SK-N-SH (cell line): ENCODE measurements around the gene RNF25. TPM values are rescaled to one million over a fixed set of nuclear protein-coding genes. Genes with fewer than 3 reads are reported as not detected.

Experiments
- CTCF ChIA-PET: fragments of 300-600, 350-600 bp; formaldehyde crosslinking; extraction: SDS; loops from one replicate; lab custom pipeline; 2021; lab: Yijun Ruan, JAX
- POLR2A ChIA-PET: fragments of 350-600 bp; sonication (Branson Sonifier 250); formaldehyde crosslinking; extraction: SDS; loops from one replicate; lab custom pipeline; 2020; ENCODE audit warnings: antibody characterized with exemption, inconsistent platforms; lab: Yijun Ruan, JAX
- DNase-seq: peaks from one replicate; pipeline ENCODE4 v3.0.0; 2012
- H2AFZ ChIP-seq: fragments of 200-600 bp; sonication (generic); 2 replicates; pipeline ENCODE4 v1.8.1; 2016; ENCODE audit warnings: antibody characterized with exemption, mild to moderate bottlenecking, low read depth
- H3F3A ChIP-seq: fragments of 200-600 bp; sonication (generic); replicated peaks from 2 replicates; pipeline ENCODE3; 2016; ENCODE audit warnings: antibody characterized with exemption, mild to moderate bottlenecking; ENCODE audit not compliant: insufficient read depth
- H3K27ac ChIP-seq, 2 experiments: fragments of 200-500 bp in 1 of 2; fragments of 200-600 bp in 1 of 2; sonication (Bioruptor generic) in 1 of 2; sonication (generic), shearing (Covaris generic) in 1 of 2; 2 replicates each; pipeline versions ENCODE4 v1.5.1 to v1.6.1; 2014 to 2016; ENCODE audit warnings: low read depth in 2 of 2, inconsistent platforms in 1 of 2, low read length in 1 of 2, mild to moderate bottlenecking in 1 of 2, mixed read lengths in 1 of 2
- H3K27me3 ChIP-seq: fragments of 200-600 bp; sonication (generic), shearing (Covaris generic); 2 replicates; pipeline ENCODE4 v1.6.1; 2016; ENCODE audit warnings: mixed run types; ENCODE audit not compliant: insufficient read depth
- H3K36me3 ChIP-seq, 2 experiments: fragments of 200-500 bp in 1 of 2; fragments of 200-600 bp in 1 of 2; sonication (Bioruptor generic) in 1 of 2; sonication (generic) in 1 of 2; replicated peaks in 1 of 2; 2 replicates each; pipeline versions ENCODE3 to v1.5.1; 2014 to 2016; ENCODE audit warnings: low read length in 1 of 2, mild to moderate bottlenecking in 1 of 2; ENCODE audit not compliant: insufficient read depth in 2 of 2, control insufficient read depth in 1 of 2
- H3K4me1 ChIP-seq, 2 experiments: fragments of 200-500 bp in 1 of 2; fragments of 200-600 bp in 1 of 2; sonication (Bioruptor generic) in 1 of 2; sonication (generic), shearing (Covaris generic) in 1 of 2; 2 replicates each; pipeline versions ENCODE4 v1.5.1 to v1.6.1; 2014 to 2016; ENCODE audit warnings: low read depth in 1 of 2, low read length in 1 of 2, mixed run types in 1 of 2; ENCODE audit not compliant: insufficient read depth in 2 of 2, control insufficient read depth in 1 of 2
- H3K4me2 ChIP-seq: fragments of 200-600 bp; sonication (generic), shearing (Covaris generic); 2 replicates; pipeline ENCODE4 v1.6.1; 2017; ENCODE audit warnings: mixed run types
- H3K4me3 ChIP-seq, 2 experiments: fragments of 200-500 bp in 1 of 2; fragments of 200-600 bp in 1 of 2; sonication (Bioruptor generic) in 1 of 2; sonication (generic), shearing (Covaris generic) in 1 of 2; 2 replicates each; pipeline versions ENCODE4 v1.5.1 to v1.8.1; 2014 to 2016; ENCODE audit warnings: low read depth in 2 of 2, inconsistent platforms in 1 of 2, low read length in 1 of 2, mild to moderate bottlenecking in 1 of 2, mixed read lengths in 1 of 2, moderate library complexity in 1 of 2
- H3K79me2 ChIP-seq: fragments of 200-600 bp; sonication (generic); 2 replicates; pipeline ENCODE4 v1.8.1; 2017; ENCODE audit warnings: mild to moderate bottlenecking; ENCODE audit not compliant: insufficient read depth
- H3K9ac ChIP-seq: fragments of 200-600 bp; sonication (generic); 2 replicates; pipeline ENCODE4 v1.6.1; 2017; ENCODE audit warnings: mixed run types
- H3K9me2 ChIP-seq: fragments of 200-600 bp; sonication (generic); 2 replicates; pipeline ENCODE4 v1.6.1; 2017; ENCODE audit warnings: mixed run types
- H3K9me3 ChIP-seq: fragments of 200-600 bp; sonication (generic); 2 replicates; pipeline ENCODE4 v1.6.1; 2017; ENCODE audit warnings: mixed run types, mild to moderate bottlenecking, moderate library complexity
- H4K20me1 ChIP-seq: fragments of 200-600 bp; sonication (generic); 2 replicates; pipeline ENCODE4 v1.6.1; 2017; ENCODE audit warnings: mild to moderate bottlenecking, mixed run types; ENCODE audit not compliant: insufficient read depth
- CHD2 ChIP-seq: fragments of 150-350 bp; IDR thresholded peaks from 2 replicates; pipeline ENCODE4 v1.6.1; 2018; ENCODE audit warnings: low read length; ENCODE audit not compliant: partially characterized antibody
- EP300 ChIP-seq, 2 experiments: IDR thresholded peaks; 2 replicates each; pipeline versions ENCODE4 v1.4.0 to v1.6.1; 2012; ENCODE audit warnings: borderline replicate concordance in 1 of 2, low read depth in 1 of 2, low read length in 1 of 2
- EZH2phosphoT487 ChIP-seq: fragments of 200-600 bp; sonication (generic); IDR thresholded peaks from 2 replicates; pipeline ENCODE4 v1.6.1; 2017; ENCODE audit warnings: low read depth, mixed run types, mild to moderate bottlenecking, antibody characterized with exemption, moderate library complexity, borderline replicate concordance
- GABPA ChIP-seq: IDR thresholded peaks from 2 replicates; pipeline ENCODE4 v1.4.0; 2012; ENCODE audit warnings: low read depth, mild to moderate bottlenecking
- IRF3 ChIP-seq: fragments of 150-350 bp; IDR thresholded peaks from 2 replicates; pipeline ENCODE4 v1.6.1; 2016; ENCODE audit warnings: mild to moderate bottlenecking, low read depth, low read length
- MXI1 ChIP-seq: IDR thresholded peaks from 2 replicates; pipeline ENCODE4 v1.6.1; 2012; ENCODE audit warnings: mild to moderate bottlenecking, low read depth, low read length, improper control_type of control experiment
- NFIC ChIP-seq: IDR thresholded peaks from 2 replicates; pipeline ENCODE4 v1.4.0; 2012; ENCODE audit warnings: borderline replicate concordance
- RAD21 ChIP-seq: IDR thresholded peaks from 2 replicates; pipeline ENCODE4 v1.6.1; 2012; ENCODE audit warnings: mild to moderate bottlenecking, low read length
- REST ChIP-seq: IDR thresholded peaks from 2 replicates; pipeline ENCODE4 v1.6.1; 2012; ENCODE audit warnings: mild to moderate bottlenecking, low read depth, low read length, moderate library complexity
- RFX5 ChIP-seq: IDR thresholded peaks from 2 replicates; pipeline ENCODE4 v1.6.1; 2012; ENCODE audit warnings: mild to moderate bottlenecking, improper control_type of control experiment, low read length
- SMC3 ChIP-seq: IDR thresholded peaks from 2 replicates; pipeline ENCODE4 v1.6.1; 2012; ENCODE audit warnings: low read depth, low read length, improper control_type of control experiment
- TAF1 ChIP-seq: IDR thresholded peaks from 2 replicates; pipeline ENCODE4 v1.6.1; 2012; ENCODE audit warnings: low read depth, mild to moderate bottlenecking, low read length, moderate library complexity, borderline replicate concordance
- TEAD4 ChIP-seq: IDR thresholded peaks from 2 replicates; pipeline ENCODE4 v1.4.0; 2012; ENCODE audit warnings: mild to moderate bottlenecking, borderline replicate concordance; ENCODE audit not compliant: insufficient read depth
- USF2 ChIP-seq: fragments of 150-350 bp; IDR thresholded peaks from 2 replicates; pipeline ENCODE4 v1.6.1; 2017; ENCODE audit warnings: antibody characterized with exemption, low read length, low read depth, borderline replicate concordance
- YY1 ChIP-seq: IDR thresholded peaks from 2 replicates; pipeline ENCODE4 v1.4.0; 2012; ENCODE audit warnings: low read depth, mild to moderate bottlenecking
- WGBS: methylation state at CpG from one replicate; pipeline ENCODE4 v1.1.6; 2017; ENCODE audit warnings: low lambda C conversion rate; 5-methylcytosine and 5-hydroxymethylcytosine counted together
- polyA plus RNA-seq, 3 experiments: library from polyadenylated mRNA; depleted of rRNA; stranded (reverse); fragments of >200 nt; gene quantifications; 2 replicates each; pipeline ENCODE4 v1.2.3, GENCODE V29; 2012

The RNF25 gene
- polyA plus RNA-seq, 1 of the 3 experiments (the other 2 are of a cell fraction), result 72.2 TPM

GRCh38 chr2:218721488-218721887, 49.7 kb upstream of the RNF25 start:
- peaks cover 2 to 4% of the 10 kb centered on the region in 2 experiments; a peak in 1 of 4 replicates for H3K4me1 ChIP-seq
- no peak overlapping the region for H3K27ac ChIP-seq
- no peak overlapping the region for H3K4me2 ChIP-seq
- peaks cover 0 to 29% of the 10 kb centered on the region in 2 experiments for H3K36me3 ChIP-seq
- DNase-seq, result no peak
- H3K4me3 ChIP-seq, result no peak overlapping the region
- no peak overlapping the region for H3K9ac ChIP-seq
- no peaks in the 10 kb centered on the region for H3K9me2 ChIP-seq
- ChIA-PET POLR2A (interaction anchor here (0.6 kb wide), 1 partner anchor 15 kb away, joined by 3 read pairs; no protein-coding TSS in a partner anchor), CTCF (interaction anchor here (0.8 to 4.2 kb wide), 7 partner anchors 8 to 176 kb away, joined by 3 to 31 read pairs (median 3); partner anchors contain the start of gene TTLL4)
- H3K9me3 ChIP-seq, result peaks cover 9% of the 10 kb centered on the region; the same call in 1 of the 2 replicates
- H4K20me1 ChIP-seq, result peaks cover 8% of the 10 kb centered on the region; the same call in 1 of the 2 replicates
- H3K79me2 ChIP-seq, result peaks cover 97% of the 10 kb centered on the region
- no peak overlapping the region for H2AFZ ChIP-seq
- no peaks in the 10 kb centered on the region for H3K27me3 ChIP-seq
- TF ChIP-seq SMC3 (no peak), RAD21 (no peak)
- peaks cover 3% of the 10 kb centered on the region for H3F3A ChIP-seq

GRCh38 chr2:218720048-218721041, 48.5 kb upstream of the RNF25 start:
- H3K9ac ChIP-seq, result no peak overlapping the region
- no peak overlapping the region for H3K27ac ChIP-seq
- TF ChIP-seq EP300 (IDR thresholded peaks at IDR 0.05; ENCODE audit: borderline replicate concordance in 1 of 2, low read depth in 1 of 2, low read length in 1 of 2) (no peak), TEAD4 (no peak), USF2 (no peak), GABPA (no peak), RFX5 (no peak), IRF3 (no peak), EZH2phosphoT487 (no peak), REST (no peak), SMC3 (no peak), MXI1 (no peak), CHD2 (no peak), YY1 (no peak), NFIC (no peak), TAF1 (no peak)
- H3K9me2 ChIP-seq, result no peaks in the 10 kb centered on the region
- H3K9me3 ChIP-seq, result no peaks in the 10 kb centered on the region
- H3K4me2 ChIP-seq, result no peak overlapping the region
- DNase-seq, result no peak
- no peak overlapping the region for H3K4me3 ChIP-seq
- ChIA-PET CTCF (interaction anchor here (1.0 to 4.2 kb wide), 5 partner anchors 9 to 177 kb away, joined by 3 to 31 read pairs (median 3); partner anchors contain the start of gene TTLL4), POLR2A (no interaction called here)
- H2AFZ ChIP-seq, result no peak overlapping the region
- peaks cover 0 to 29% of the 10 kb centered on the region in 2 experiments for H3K36me3 ChIP-seq
- H3K27me3 ChIP-seq, result no peaks in the 10 kb centered on the region
- peaks cover 97% of the 10 kb centered on the region for H3K79me2 ChIP-seq
- WGBS, result 97% methylated on average over 19 of the region's 19 CpGs
- H3F3A ChIP-seq, result peaks cover 3% of the 10 kb centered on the region
- peaks cover 2 to 4% of the 10 kb centered on the region in 2 experiments; a peak in 1 of 4 replicates for H3K4me1 ChIP-seq
- H4K20me1 ChIP-seq, result peaks cover 11% of the 10 kb centered on the region; the same call in 1 of the 2 replicates
